DND-41 (cell line): ENCODE measurements around the gene ZNF726.
"Not testable (repeated sequence)": the region's sequence is repeated elsewhere in the genome, so short reads cannot be mapped to it uniquely, and the experiment has no call there.

Experiments
- ATAC-seq: fragments of 200-7000 bp; cut with Tn5 transposase; 3 replicates; pipeline ENCODE4 v1.9.1; 2021; ENCODE audit warnings: low read depth; ENCODE audit not compliant: insufficient read depth
- DNase-seq: peaks from one replicate; pipeline ENCODE4 v3.0.0-alpha.2; 2020
- H2AFZ ChIP-seq: 2 replicates; pipeline ENCODE4 v1.6.0; 2012; ENCODE audit warnings: low read depth, low read length
- H3K27ac ChIP-seq: 2 replicates; pipeline ENCODE4 v1.5.1; 2012; ENCODE audit warnings: low read length, inconsistent platforms
- H3K27me3 ChIP-seq: fragments of 200-600 bp; sonication (generic); 2 replicates; pipeline ENCODE4 v1.6.0; 2012; ENCODE audit warnings: low read length, mild to moderate bottlenecking, inconsistent platforms; ENCODE audit not compliant: insufficient read depth, poor library complexity
- H3K36me3 ChIP-seq: 2 replicates; pipeline ENCODE4 v1.5.1; 2012; ENCODE audit warnings: low read length, inconsistent platforms; ENCODE audit not compliant: insufficient read depth
- H3K4me1 ChIP-seq: 2 replicates; pipeline ENCODE4 v1.5.1; 2012; ENCODE audit warnings: mild to moderate bottlenecking, low read length; ENCODE audit not compliant: insufficient read depth
- H3K4me2 ChIP-seq: 2 replicates; pipeline ENCODE4 v1.6.0; 2012; ENCODE audit warnings: mild to moderate bottlenecking, moderate library complexity, low read length, inconsistent platforms; ENCODE audit not compliant: insufficient read depth
- H3K4me3 ChIP-seq, 2 experiments: fragments of 200-600 bp in 1 of 2; shearing (Covaris generic) in 1 of 2; 2 replicates each; pipeline ENCODE4 v1.5.1; 2012 to 2016; ENCODE audit warnings: inconsistent platforms in 2 of 2, low read length in 2 of 2, mild to moderate bottlenecking in 2 of 2, low read depth in 1 of 2, moderate library complexity in 1 of 2
- H3K79me2 ChIP-seq: 2 replicates; pipeline ENCODE4 v1.6.0; 2012; ENCODE audit warnings: low read length, inconsistent platforms; ENCODE audit not compliant: insufficient read depth
- H3K9ac ChIP-seq: 2 replicates; pipeline ENCODE4 v1.6.0; 2012; ENCODE audit warnings: low read depth, mild to moderate bottlenecking, inconsistent platforms, low read length, moderate library complexity
- H3K9me3 ChIP-seq: 2 replicates; pipeline ENCODE4 v1.5.1; 2012; ENCODE audit warnings: low read length, moderate library complexity, mild to moderate bottlenecking, inconsistent platforms; ENCODE audit not compliant: insufficient read depth, severe bottlenecking
- H4K20me1 ChIP-seq: 2 replicates; pipeline ENCODE4 v1.6.0; 2012; ENCODE audit warnings: low read length; ENCODE audit not compliant: insufficient read depth
- EZH2 ChIP-seq: IDR thresholded peaks from 3 replicates; pipeline ENCODE4 v1.6.1; 2012; ENCODE audit warnings: borderline replicate concordance, low read depth, mild to moderate bottlenecking, moderate library complexity, low read length, inconsistent platforms; ENCODE audit not compliant: severe bottlenecking
- TF ChIP-seq, protein P1 (sequence below): IDR thresholded peaks from 2 replicates; pipeline ENCODE4 v1.5.1; 2012; ENCODE audit warnings: borderline replicate concordance, low read length, moderate library complexity, mild to moderate bottlenecking; ENCODE audit not compliant: poor library complexity, severe bottlenecking; ENCODE audit errors: extremely low read depth

Gene ZNF726

DNA sequence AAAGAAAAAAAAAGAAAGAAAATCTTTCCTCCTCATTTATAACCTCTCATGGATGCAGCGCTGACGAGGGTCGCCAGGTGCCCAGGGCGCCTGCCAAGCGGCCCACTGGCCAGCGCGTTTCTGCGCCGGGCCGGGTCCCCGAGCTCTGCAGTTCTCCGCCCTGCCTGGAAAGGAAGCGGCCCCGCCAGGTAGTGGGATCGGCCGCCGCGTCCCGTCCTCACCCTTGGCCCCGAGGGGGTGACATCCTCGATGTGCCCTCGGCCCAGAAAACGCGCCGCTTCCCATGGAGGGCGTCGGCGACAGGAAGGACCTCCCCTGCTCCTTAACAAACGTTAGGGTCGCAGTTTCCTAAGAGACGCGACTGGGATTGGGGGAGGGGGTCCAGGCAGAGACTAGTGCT lies 56.9 kb downstream of the ZNF726 start:
- no peak overlapping the region for H2AFZ ChIP-seq
- H3K4me1 ChIP-seq: no peaks in the 10 kb centered on the region
- ATAC-seq (no peak), DNase-seq (no peak)
- no peaks in the 10 kb centered on the region for H3K79me2 ChIP-seq
- H3K4me2 ChIP-seq: no peak overlapping the region
- no peak overlapping the region for H3K9ac ChIP-seq
- TF ChIP-seq, protein P1, sequence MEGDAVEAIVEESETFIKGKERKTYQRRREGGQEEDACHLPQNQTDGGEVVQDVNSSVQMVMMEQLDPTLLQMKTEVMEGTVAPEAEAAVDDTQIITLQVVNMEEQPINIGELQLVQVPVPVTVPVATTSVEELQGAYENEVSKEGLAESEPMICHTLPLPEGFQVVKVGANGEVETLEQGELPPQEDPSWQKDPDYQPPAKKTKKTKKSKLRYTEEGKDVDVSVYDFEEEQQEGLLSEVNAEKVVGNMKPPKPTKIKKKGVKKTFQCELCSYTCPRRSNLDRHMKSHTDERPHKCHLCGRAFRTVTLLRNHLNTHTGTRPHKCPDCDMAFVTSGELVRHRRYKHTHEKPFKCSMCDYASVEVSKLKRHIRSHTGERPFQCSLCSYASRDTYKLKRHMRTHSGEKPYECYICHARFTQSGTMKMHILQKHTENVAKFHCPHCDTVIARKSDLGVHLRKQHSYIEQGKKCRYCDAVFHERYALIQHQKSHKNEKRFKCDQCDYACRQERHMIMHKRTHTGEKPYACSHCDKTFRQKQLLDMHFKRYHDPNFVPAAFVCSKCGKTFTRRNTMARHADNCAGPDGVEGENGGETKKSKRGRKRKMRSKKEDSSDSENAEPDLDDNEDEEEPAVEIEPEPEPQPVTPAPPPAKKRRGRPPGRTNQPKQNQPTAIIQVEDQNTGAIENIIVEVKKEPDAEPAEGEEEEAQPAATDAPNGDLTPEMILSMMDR: no peak
- TF ChIP-seq EZH2: no peak
- H3K27me3 ChIP-seq: no peaks in the 10 kb centered on the region
- H3K36me3 ChIP-seq: no peaks in the 10 kb centered on the region
- H3K4me3 ChIP-seq: no peak overlapping the region
- H4K20me1 ChIP-seq: no peaks in the 10 kb centered on the region
- peaks cover 3% of the 10 kb centered on the region for H3K9me3 ChIP-seq
- no peak overlapping the region for H3K27ac ChIP-seq

DNA sequence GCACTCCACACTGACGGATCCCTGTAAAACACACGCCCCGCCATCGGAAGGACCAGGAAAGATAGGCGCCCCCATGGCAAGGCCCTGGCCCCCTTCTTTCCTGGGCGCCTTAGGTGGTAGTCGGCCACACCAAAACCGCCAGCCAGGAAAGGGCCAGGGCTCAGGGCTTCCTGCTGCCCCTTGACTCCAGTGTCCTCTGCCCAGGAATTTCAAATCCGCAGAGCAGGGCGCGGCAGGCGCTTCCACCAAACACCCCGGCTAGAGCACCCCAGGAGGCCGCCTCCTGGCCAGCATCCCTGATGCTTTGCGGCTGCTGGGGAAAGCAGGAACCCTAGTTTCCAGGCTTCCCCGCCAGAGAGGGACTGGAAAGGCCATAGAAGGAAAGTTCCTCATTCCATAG lies 57.5 kb downstream of the ZNF726 start:
- H3K4me1 ChIP-seq: no peaks in the 10 kb centered on the region
- H3K4me3 ChIP-seq: no peak overlapping the region
- H3K4me2 ChIP-seq: no peak overlapping the region
- ATAC-seq: no peak
- no peaks in the 10 kb centered on the region for H4K20me1 ChIP-seq
- H3K79me2 ChIP-seq: no peaks in the 10 kb centered on the region
- no peak overlapping the region for H3K27ac ChIP-seq
- peaks cover 3% of the 10 kb centered on the region for H3K9me3 ChIP-seq
- TF ChIP-seq, protein P1: no peak
- TF ChIP-seq EZH2: no peak
- no peak overlapping the region for H2AFZ ChIP-seq
- H3K27me3 ChIP-seq: no peaks in the 10 kb centered on the region
- DNase-seq: no peak
- no peak overlapping the region for H3K9ac ChIP-seq
- H3K36me3 ChIP-seq: no peaks in the 10 kb centered on the region

DNA sequence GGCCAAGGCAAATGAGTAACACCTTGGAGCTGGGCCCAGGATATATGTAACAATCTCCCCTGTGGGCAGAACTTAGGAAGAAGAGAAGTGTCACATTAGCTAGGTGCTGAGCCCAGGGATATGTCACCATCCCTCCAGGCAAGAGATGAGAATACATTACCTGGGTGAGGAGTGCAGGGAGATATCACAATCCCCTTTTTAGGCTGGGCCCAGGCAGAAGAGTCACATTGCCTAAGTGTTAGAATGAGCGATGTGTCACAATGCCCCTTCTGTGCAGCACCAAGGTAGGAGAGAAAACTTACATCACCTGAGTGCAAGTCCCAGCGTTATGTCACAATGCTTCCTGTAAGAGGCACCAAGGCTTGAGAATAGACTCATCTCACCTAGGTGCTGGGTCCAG lies 60.3 kb downstream of the ZNF726 start:
- no peaks in the 10 kb centered on the region for H3K79me2 ChIP-seq
- TF ChIP-seq, protein P1: no peak
- no peak for TF ChIP-seq EZH2
- no peak for DNase-seq
- H2AFZ ChIP-seq: no peak overlapping the region
- no peak for ATAC-seq
- peaks cover 3% of the 10 kb centered on the region for H3K9me3 ChIP-seq
- H4K20me1 ChIP-seq: no peaks in the 10 kb centered on the region
- H3K27ac ChIP-seq: no peak overlapping the region
- H3K9ac ChIP-seq: no peak overlapping the region
- H3K4me3 ChIP-seq: no peak overlapping the region
- H3K27me3 ChIP-seq: no peaks in the 10 kb centered on the region
- H3K36me3 ChIP-seq: no peaks in the 10 kb centered on the region
- H3K4me2 ChIP-seq: no peak overlapping the region
- H3K4me1 ChIP-seq: no peaks in the 10 kb centered on the region

DNA sequence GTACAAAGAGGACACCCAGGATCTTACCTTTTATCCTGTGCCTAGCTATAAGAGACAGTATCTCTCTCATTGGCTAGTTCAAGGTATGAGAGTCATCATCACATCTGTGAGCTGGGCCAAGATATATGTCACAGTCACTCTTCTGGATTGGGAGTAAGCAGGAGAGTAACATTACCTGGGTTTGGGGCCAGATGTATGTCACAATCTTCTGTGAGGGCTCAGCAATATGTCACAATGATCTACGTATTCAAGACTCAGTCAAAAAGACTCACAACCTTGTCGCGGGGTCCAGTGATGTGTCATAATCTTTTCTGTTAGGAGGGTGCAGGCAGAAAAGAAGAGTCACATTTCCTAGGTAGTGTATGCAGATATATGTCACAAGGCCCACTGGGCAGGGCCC lies 61.9 kb downstream of the ZNF726 start:
- H3K27me3 ChIP-seq, H3K4me2 ChIP-seq, H4K20me1 ChIP-seq, H3K36me3 ChIP-seq, ATAC-seq, H3K27ac ChIP-seq, H3K4me3 ChIP-seq, H3K4me1 ChIP-seq, H3K79me2 ChIP-seq, DNase-seq, H2AFZ ChIP-seq, H3K9ac ChIP-seq, H3K9me3 ChIP-seq: not testable (repeated sequence)

DNA sequence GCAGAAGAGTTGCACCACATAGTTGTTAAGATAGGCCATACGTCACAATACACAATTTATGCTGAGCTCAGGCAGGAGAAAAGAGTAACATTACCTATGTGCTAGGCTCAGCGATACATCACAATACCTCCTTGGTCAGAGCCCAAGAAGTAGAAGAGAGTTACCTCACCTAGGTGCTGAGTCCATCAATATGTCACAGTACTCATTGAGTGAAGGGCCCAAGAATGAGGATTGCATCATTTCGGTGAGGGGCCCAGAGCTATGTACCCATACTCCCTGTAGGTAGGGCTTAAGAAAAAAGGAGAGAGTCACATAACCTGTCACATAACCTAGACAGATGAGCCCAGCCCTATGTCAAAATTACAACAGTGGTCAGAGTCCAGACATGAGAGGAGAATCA lies 62.6 kb downstream of the ZNF726 start:
- not testable (repeated sequence) for DNase-seq

More for the DNA sequence above, 62.6 kb downstream of the ZNF726 start:
- not testable (repeated sequence) for H3K27me3 ChIP-seq, H3K9ac ChIP-seq, ATAC-seq, H3K36me3 ChIP-seq, H2AFZ ChIP-seq, H3K4me1 ChIP-seq, H3K4me3 ChIP-seq, H3K27ac ChIP-seq, H4K20me1 ChIP-seq, H3K9me3 ChIP-seq, H3K79me2 ChIP-seq, H3K4me2 ChIP-seq
